Thyroid gland (tissue), 4 donors: ENCODE measurements around the gene MCM10.

Experiments
- POLR2A ChIP-seq, 2 donors: fragments of 450-650 bp; IDR thresholded peaks; one replicate each; pipeline ENCODE4 v1.6.1; 2017; ENCODE audit warnings: antibody characterized with exemption in 2 of 2, mild to moderate bottlenecking in 2 of 2, moderate library complexity in 1 of 2
- TF ChIP-seq, protein P1 (sequence below), 6 experiments: fragments of 200-600 bp in 3 of 6; fragments of 450-650 bp in 3 of 6; sonication (generic) in 3 of 6; IDR thresholded peaks; one replicate each; pipeline ENCODE4 v1.5.1; 2016 to 2019; ENCODE audit warnings: antibody characterized with exemption in 6 of 6, mild to moderate bottlenecking in 2 of 6, inconsistent platforms in 1 of 6, moderate library complexity in 1 of 6

DNA sequence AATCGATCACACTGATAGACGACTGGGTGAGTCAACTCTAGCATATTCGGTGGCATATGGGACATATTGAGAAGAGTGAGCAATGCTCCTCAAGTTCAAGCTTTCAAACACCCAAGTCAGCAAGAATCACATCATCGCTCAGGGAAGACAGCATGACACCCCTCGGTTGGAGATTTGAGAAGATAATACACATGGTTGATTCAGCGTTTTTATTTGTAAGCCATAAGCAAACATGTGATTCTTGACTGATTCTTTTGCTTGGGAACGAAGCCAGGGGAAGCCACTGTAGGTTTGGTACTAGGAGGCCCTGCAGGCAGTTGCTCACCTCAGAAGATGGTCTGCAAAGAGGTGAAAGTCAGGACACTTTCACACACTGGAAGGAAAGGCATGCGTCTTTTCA, 60.2 kb downstream of the MCM10 start:
- TF ChIP-seq, protein P1, sequence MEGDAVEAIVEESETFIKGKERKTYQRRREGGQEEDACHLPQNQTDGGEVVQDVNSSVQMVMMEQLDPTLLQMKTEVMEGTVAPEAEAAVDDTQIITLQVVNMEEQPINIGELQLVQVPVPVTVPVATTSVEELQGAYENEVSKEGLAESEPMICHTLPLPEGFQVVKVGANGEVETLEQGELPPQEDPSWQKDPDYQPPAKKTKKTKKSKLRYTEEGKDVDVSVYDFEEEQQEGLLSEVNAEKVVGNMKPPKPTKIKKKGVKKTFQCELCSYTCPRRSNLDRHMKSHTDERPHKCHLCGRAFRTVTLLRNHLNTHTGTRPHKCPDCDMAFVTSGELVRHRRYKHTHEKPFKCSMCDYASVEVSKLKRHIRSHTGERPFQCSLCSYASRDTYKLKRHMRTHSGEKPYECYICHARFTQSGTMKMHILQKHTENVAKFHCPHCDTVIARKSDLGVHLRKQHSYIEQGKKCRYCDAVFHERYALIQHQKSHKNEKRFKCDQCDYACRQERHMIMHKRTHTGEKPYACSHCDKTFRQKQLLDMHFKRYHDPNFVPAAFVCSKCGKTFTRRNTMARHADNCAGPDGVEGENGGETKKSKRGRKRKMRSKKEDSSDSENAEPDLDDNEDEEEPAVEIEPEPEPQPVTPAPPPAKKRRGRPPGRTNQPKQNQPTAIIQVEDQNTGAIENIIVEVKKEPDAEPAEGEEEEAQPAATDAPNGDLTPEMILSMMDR (IDR thresholded peaks at IDR 0.05), result no peak
- no peak for TF ChIP-seq POLR2A (IDR thresholded peaks at IDR 0.05)
